A549 treated with CORT108297 at 1 μM for 4 hours (cell line): ENCODE measurements around the gene RELT. TPM values are rescaled to one million over a fixed set of nuclear protein-coding genes. Genes with fewer than 3 reads are reported as not detected.

Source experiments
- total RNA-seq: library from RNA; stranded (reverse); fragments of 200-300 nt; extraction: Qiagen RNA extraction; gene quantifications from 5 replicates; pipeline ENCODE4 v1.2.3, GENCODE V29; 2022

RELT gene
- 6.0 to 10.3 TPM (median 9.0 TPM) in 5 replicates for total RNA-seq

GRCh38 chr11:73376160-73376802 lies at the start of gene RELT:
Gene RELT (plus strand): TSS chr11:73376399. CDS start chr11:73389137, 12,738 bp downstream.

Other genes starting within 250 kb of the RELT start
- 8.8 to 11.6 TPM (median 11.0 TPM) in 5 replicates for gene FCHSD2, start 234.1 kb upstream of the RELT start, total RNA-seq
- 8.5 to 12.8 TPM (median 11.4 TPM) in 5 replicates for gene P2RY2, start 158.1 kb upstream of the RELT start, total RNA-seq
- gene P2RY6, start 104.1 kb upstream of the RELT start, total RNA-seq = 7.3 to 14.5 TPM (median 13.2 TPM) in 5 replicates
- 8.4 to 13.9 TPM (median 13.6 TPM) in 5 replicates for gene ARHGEF17, start 68.1 kb upstream of the RELT start, total RNA-seq
- 10.7 to 16.4 TPM (median 14.1 TPM) in 5 replicates for gene FAM168A, start 221.7 kb downstream of the RELT start, total RNA-seq